ENCODE measurements around the gene PARD6G. TPM values are rescaled to one million over a fixed set of nuclear protein-coding genes. Genes with fewer than 3 reads are reported as not detected.
A peak's percentile ranks its signal among the peaks of the same experiment; 100 is the strongest.

PARD6G gene
- total and polyA plus RNA-seq, 2 experiments from 2014 or later: 6.9 to 18.5 TPM

DNA sequence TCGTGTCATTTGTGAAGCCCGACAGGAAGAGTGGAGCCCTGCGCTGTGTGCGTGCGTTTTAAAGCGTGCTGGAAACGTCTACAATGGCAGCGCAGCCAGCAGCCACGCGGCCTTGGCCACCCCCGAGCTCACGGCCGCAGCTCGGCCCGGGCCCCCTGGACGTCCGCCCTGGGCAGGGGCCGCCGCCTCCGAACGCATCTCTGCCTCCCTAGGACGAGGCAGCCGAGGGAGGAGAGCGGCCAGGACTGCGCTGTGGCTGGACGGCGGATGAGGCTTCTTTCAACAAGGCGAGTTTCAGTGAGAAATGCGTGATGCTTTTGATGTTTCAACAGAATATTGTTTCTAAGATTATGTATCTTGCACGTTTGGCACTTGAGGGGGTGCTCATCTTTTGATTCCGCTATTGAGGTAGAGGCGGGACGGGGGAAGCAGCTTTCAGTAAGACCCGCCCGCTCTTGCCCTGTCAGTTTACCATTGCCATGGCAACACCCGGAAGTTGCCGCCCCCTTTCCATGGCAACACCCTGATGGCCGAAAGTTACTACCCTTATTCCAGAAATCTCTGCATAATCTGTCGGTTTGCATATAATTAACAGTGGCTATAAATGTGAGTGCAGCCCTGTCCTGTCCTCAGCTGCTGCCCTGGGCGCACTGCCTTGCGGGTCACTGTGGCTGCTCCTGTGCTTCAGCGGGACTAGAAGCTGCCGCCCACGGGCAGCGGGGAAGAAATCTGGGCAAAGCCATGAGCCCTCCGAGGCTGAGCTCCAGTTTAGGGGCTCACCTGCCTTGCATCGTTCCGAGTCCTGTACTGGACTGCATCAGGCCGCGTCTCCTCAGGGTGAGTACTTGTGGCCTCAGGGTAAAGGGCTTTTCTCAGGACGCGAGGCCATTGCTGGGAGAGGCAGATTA is 99.6 kb downstream of the PARD6G start:
- peaks cover 4% of the 10 kb centered on the region; the same call in 1 of the 3 replicates for H3K36me3 Mint-ChIP-seq (ENCODE audit: low read depth)
- Histone ChIP-seq H4K20me1 (replicated peaks; ENCODE audit: insufficient read depth) (peaks cover 13% of the 10 kb centered on the region; the same call in 1 of the 2 replicates), H3K4me2 (peak overlapping the region; percentile 87), H2AFZ (no peak overlapping the region), H3K79me2 (replicated peaks; ENCODE audit: insufficient read depth) (no peaks in the 10 kb centered on the region; the same call in 1 of the 2 replicates), H3F3A (replicated peaks; ENCODE audit: low read depth) (no peaks in the 10 kb centered on the region; the same call in 1 of the 2 replicates), H3K9me2 (ENCODE audit: insufficient read depth) (no peaks in the 10 kb centered on the region), H3K4me1 (ENCODE audit: insufficient read depth) (no peaks in the 10 kb centered on the region), H3K27ac (ENCODE audit: low read depth) (no peak overlapping the region), H3K4me3 (peak overlapping the region; percentile 63), H3K36me3 (ENCODE audit: insufficient read depth) (no peaks in the 10 kb centered on the region), H3K27me3 (ENCODE audit: insufficient read depth) (no peaks in the 10 kb centered on the region; the same call in 1 of the 2 replicates)
- H3K27ac Mint-ChIP-seq: peak overlapping the region; percentile 52; the same call in 1 of the 2 replicates
- peak overlapping the region; percentile 93 for H3K4me3 Mint-ChIP-seq
- ATAC-seq (peak; percentile 88), DNase-seq (ENCODE audit: low spot score) (peak; percentile 84)
- peaks cover 16% of the 10 kb centered on the region for H3K27me3 Mint-ChIP-seq (ENCODE audit: insufficient read depth, low read depth, poor library complexity)
- TF ChIP-seq ZNF331 (CRISPR knock-in tag; IDR thresholded peaks at IDR 0.05; ENCODE audit: low read depth): no peak
- 0 out of 2 replicates have a peak, but pooled peaks have one; percentile 4 for TF ChIP-seq POLR2AphosphoS5 (IDR thresholded peaks at IDR 0.05; ENCODE audit: low read depth)
- H3K9me3 Mint-ChIP-seq: no peaks in the 10 kb centered on the region; the same call in 2 of the 3 replicates
- peaks cover 12% of the 10 kb centered on the region; the same call in 1 of the 3 replicates for H3K4me1 Mint-ChIP-seq

GRCh38 chr18:80147037-80147417 is 100.3 kb downstream of the PARD6G start:
- Mint-ChIP-seq H3K4me1 (peaks cover 12% of the 10 kb centered on the region; the same call in 1 of the 3 replicates), H3K4me3 (peak overlapping the region; percentile 93), H3K27me3 (ENCODE audit: insufficient read depth, low read depth, poor library complexity) (peaks cover 16% of the 10 kb centered on the region), H3K9me3 (no peaks in the 10 kb centered on the region; the same call in 2 of the 3 replicates), H3K27ac (no peak overlapping the region), H3K36me3 (ENCODE audit: low read depth) (peaks cover 4% of the 10 kb centered on the region; the same call in 1 of the 3 replicates)
- H3K4me2 ChIP-seq: peak overlapping the region; percentile 87
- H3K4me3 ChIP-seq: peak overlapping the region; percentile 63
- no peaks in the 10 kb centered on the region for H3K9me2 ChIP-seq (ENCODE audit: insufficient read depth)
- H4K20me1 ChIP-seq (replicated peaks; ENCODE audit: insufficient read depth): peaks cover 16% of the 10 kb centered on the region; the same call in 1 of the 2 replicates
- H3K4me1 ChIP-seq (ENCODE audit: insufficient read depth): no peaks in the 10 kb centered on the region
- TF ChIP-seq ZNF114 (CRISPR knock-in tag; IDR thresholded peaks at IDR 0.05): no peak
- TF ChIP-seq CTCF (conservative IDR thresholded peaks at IDR 0.05; ENCODE audit: low read depth in 2 of 2): no peak
- TF ChIP-seq ZNF331 (CRISPR knock-in tag; IDR thresholded peaks at IDR 0.05; ENCODE audit: low read depth): no peak
- no peak for TF ChIP-seq NANOG (IDR thresholded peaks at IDR 0.05; ENCODE audit: borderline replicate concordance)
- TF ChIP-seq EZH2 (IDR thresholded peaks at IDR 0.05; ENCODE audit: low read depth, unreplicated experiment): no peak
- no peak for TF ChIP-seq STAT1 (IDR thresholded peaks at IDR 0.05; ENCODE audit: unreplicated experiment)
- TF ChIP-seq CREB1 (CRISPR knock-in tag; IDR thresholded peaks at IDR 0.05; ENCODE audit: low read depth): no peak
- TF ChIP-seq, protein P1, sequence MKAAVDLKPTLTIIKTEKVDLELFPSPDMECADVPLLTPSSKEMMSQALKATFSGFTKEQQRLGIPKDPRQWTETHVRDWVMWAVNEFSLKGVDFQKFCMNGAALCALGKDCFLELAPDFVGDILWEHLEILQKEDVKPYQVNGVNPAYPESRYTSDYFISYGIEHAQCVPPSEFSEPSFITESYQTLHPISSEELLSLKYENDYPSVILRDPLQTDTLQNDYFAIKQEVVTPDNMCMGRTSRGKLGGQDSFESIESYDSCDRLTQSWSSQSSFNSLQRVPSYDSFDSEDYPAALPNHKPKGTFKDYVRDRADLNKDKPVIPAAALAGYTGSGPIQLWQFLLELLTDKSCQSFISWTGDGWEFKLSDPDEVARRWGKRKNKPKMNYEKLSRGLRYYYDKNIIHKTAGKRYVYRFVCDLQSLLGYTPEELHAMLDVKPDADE (IDR thresholded peaks at IDR 0.05): no peak
- H3K36me3 ChIP-seq (ENCODE audit: insufficient read depth): no peaks in the 10 kb centered on the region
- H2AFZ ChIP-seq: no peak overlapping the region
- ATAC-seq (peak; percentile 69), DNase-seq (ENCODE audit: low spot score) (no peak)
- no peaks in the 10 kb centered on the region; the same call in 1 of the 2 replicates for H3F3A ChIP-seq (replicated peaks; ENCODE audit: low read depth)
- no peaks in the 10 kb centered on the region; the same call in 1 of the 2 replicates for H3K27me3 ChIP-seq (ENCODE audit: insufficient read depth)
- H3K27ac ChIP-seq (ENCODE audit: low read depth): no peak overlapping the region
- no peaks in the 10 kb centered on the region; the same call in 1 of the 2 replicates for H3K79me2 ChIP-seq (replicated peaks; ENCODE audit: insufficient read depth)
